HG02973 (cell line): ENCODE measurements around the gene PLPPR2.
"Not testable (repeated sequence)": the region's sequence is repeated elsewhere in the genome, so short reads cannot be mapped to it uniquely, and the experiment has no call there.

Experiments
- ATAC-seq: cut with Tn5 transposase; IDR thresholded peaks from one replicate; pipeline ENCODE4 v1.9.1; 2021; ENCODE audit warnings: moderate library complexity; ENCODE audit not compliant: unreplicated experiment

The PLPPR2 gene

GRCh38 chr19:11370744-11371143 is 15.5 kb downstream of the PLPPR2 start:
- ATAC-seq = no peak

- no peak for ATAC-seq
Observed at GRCh38 chr19:11373166-11373884, 18.1 kb downstream of the PLPPR2 start.

GRCh38 chr19:11373885-11374432 is 18.7 kb downstream of the PLPPR2 start:
- ATAC-seq = no peak

GRCh38 chr19:11374433-11375142 is 19.4 kb downstream of the PLPPR2 start, which contains the start of gene SWSAP1:
Gene SWSAP1, plus strand, starts transcription at chr19:11374666. Its CDS starts 15 bp downstream, at chr19:11374681.
- peak; percentile 79 for ATAC-seq

- ATAC-seq = no peak
Observed at GRCh38 chr19:11375143-11375948, 20.1 kb downstream of the PLPPR2 start.

GRCh38 chr19:11377237-11377636 is 22.0 kb downstream of the PLPPR2 start:
- ATAC-seq = no peak

GRCh38 chr19:11377756-11378155 is 22.5 kb downstream of the PLPPR2 start:
- ATAC-seq = no peak

GRCh38 chr19:11378319-11379189 is 23.3 kb downstream of the PLPPR2 start:
- ATAC-seq = no peak

- ATAC-seq = not testable (repeated sequence)
Observed at GRCh38 chr19:11379269-11379845, 24.1 kb downstream of the PLPPR2 start.

- ATAC-seq = no peak
Observed at GRCh38 chr19:11379857-11380350, 24.7 kb downstream of the PLPPR2 start.

GRCh38 chr19:11380653-11381537 is 25.7 kb downstream of the PLPPR2 start:
- ATAC-seq = peak; percentile 55

GRCh38 chr19:11382898-11383705 is 27.9 kb downstream of the PLPPR2 start:
- no peak for ATAC-seq

- ATAC-seq = no peak
Observed at GRCh38 chr19:11383706-11384048, 28.4 kb downstream of the PLPPR2 start.

GRCh38 chr19:11384778-11385129 is 29.5 kb downstream of the PLPPR2 start:
- no peak for ATAC-seq

GRCh38 chr19:11387162-11388034 is 32.2 kb downstream of the PLPPR2 start:
- ATAC-seq = no peak

- ATAC-seq = no peak
Observed at GRCh38 chr19:11390359-11390758, 35.1 kb downstream of the PLPPR2 start.
